ENCODE data around the gene PAK3.

PAK3 gene

DNA sequence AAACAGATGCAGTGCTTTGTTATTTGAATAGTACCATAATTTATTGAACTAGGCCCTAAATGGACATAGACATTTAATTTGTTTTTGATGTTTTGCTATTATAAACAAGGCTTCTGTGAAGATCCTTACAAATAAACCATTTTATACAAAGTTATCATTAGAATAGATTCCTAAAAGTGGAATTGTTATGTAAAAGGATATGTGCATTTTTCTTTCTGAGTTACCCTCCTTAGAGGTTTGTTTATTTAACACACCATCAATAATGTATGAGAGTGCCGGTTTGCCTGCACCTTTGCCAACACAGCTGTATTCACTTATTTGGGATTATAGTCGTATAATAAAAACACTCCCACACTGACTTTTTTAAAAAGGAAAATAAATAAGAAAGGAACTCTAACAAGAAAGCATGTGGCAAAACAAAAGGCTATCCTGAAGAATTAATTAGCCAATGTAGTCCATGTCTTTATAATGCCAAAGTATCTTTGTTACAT lies 84.8 kb downstream of the PAK3 start:
- Histone ChIP-seq H3K4me3 (ENCODE audit: extremely low read depth, insufficient read depth, low read length, poor library complexity, severe bottlenecking) (no peak overlapping the region), H3K9me3 (ENCODE audit: control insufficient read depth, low read length) (no peaks in the 10 kb centered on the region), H3K36me3 (ENCODE audit: control insufficient read depth, insufficient read depth, low read length) (no peaks in the 10 kb centered on the region), H3K4me1 (ENCODE audit: control insufficient read depth, insufficient read depth, low read length, poor library complexity, severe bottlenecking) (no peaks in the 10 kb centered on the region), H3K27ac (ENCODE audit: low read depth, low read length, severe bottlenecking) (no peak overlapping the region)
- no CpG with 5 or more reads among the region's 2 CpGs for WGBS, 2 experiments (ENCODE audit: insufficient coverage in 2 of 2)

DNA sequence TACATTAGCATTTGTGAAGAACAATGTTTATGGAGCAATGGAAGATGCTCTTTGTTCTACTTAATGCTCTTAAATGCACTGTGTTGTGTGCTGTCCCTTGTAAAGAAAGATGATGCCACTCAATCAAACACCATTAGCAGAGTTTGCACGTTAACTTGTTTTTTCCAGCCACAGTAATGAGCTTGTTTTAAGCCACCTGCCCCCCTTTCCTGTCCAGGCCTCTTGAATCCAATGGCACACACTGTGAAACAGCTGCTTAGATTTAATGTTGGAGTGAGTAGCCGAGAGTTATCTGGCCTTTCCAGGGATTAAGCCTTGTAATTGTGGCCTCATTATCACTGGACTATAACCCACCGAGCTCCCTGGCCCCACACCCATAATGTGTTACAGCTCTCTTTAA lies 86.0 kb downstream of the PAK3 start:
- no CpG with 5 or more reads among the region's 3 CpGs for WGBS, 2 experiments (ENCODE audit: insufficient coverage in 2 of 2)
- Histone ChIP-seq H3K27ac (ENCODE audit: low read depth, low read length, severe bottlenecking) (no peak overlapping the region), H3K4me3 (ENCODE audit: extremely low read depth, insufficient read depth, low read length, poor library complexity, severe bottlenecking) (no peak overlapping the region), H3K36me3 (ENCODE audit: control insufficient read depth, insufficient read depth, low read length) (no peaks in the 10 kb centered on the region), H3K9me3 (ENCODE audit: control insufficient read depth, low read length) (no peaks in the 10 kb centered on the region), H3K4me1 (ENCODE audit: control insufficient read depth, insufficient read depth, low read length, poor library complexity, severe bottlenecking) (no peaks in the 10 kb centered on the region)

DNA sequence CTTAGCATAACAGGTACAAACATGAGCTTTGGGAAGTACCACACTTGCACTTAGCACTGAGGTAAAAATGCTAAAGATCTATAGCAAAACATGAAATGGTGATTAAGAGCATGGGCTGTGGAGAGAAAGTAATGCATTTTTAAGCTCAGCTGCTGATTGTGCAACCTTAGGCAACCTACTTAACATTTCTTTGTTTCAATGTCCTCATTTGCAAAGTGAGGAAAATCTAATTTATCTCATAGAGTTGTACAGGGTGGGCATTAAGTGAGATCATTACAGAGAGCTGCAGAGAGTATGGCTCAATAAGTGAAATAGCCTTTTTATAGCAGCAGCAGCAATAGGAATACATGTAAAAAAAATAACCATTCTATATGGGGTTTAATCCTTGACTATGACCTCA lies 87.0 kb downstream of the PAK3 start:
- no peaks in the 10 kb centered on the region for H3K9me3 ChIP-seq (ENCODE audit: control insufficient read depth, low read length)
- H3K36me3 ChIP-seq (ENCODE audit: control insufficient read depth, insufficient read depth, low read length), result no peaks in the 10 kb centered on the region
- no peak overlapping the region for H3K27ac ChIP-seq (ENCODE audit: low read depth, low read length, severe bottlenecking)
- no peak overlapping the region for H3K4me3 ChIP-seq (ENCODE audit: extremely low read depth, insufficient read depth, low read length, poor library complexity, severe bottlenecking)
- no peaks in the 10 kb centered on the region for H3K4me1 ChIP-seq (ENCODE audit: control insufficient read depth, insufficient read depth, low read length, poor library complexity, severe bottlenecking)

DNA sequence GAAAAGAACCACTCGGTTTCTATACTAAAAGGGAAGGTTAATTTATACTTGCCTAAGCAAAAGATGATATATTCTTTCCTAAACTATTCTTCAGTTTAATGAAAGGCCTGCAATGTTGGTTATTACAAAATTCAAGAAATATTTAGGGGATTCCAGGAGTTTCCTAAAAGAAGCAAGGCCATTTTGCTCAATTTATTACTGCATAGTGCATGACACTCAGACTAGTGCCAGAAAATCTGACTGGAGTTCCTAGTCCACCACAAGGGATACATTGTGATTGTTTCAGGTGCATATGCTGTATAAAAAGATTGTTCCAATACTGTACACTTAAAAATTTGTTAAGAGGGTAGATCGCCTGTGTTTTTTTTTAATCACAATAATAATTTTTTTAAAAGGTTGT lies 95.6 kb downstream of the PAK3 start:
- Histone ChIP-seq H3K4me3 (ENCODE audit: extremely low read depth, insufficient read depth, low read length, poor library complexity, severe bottlenecking) (no peak overlapping the region), H3K27ac (ENCODE audit: low read depth, low read length, severe bottlenecking) (no peak overlapping the region), H3K9me3 (ENCODE audit: control insufficient read depth, low read length) (no peaks in the 10 kb centered on the region), H3K36me3 (ENCODE audit: control insufficient read depth, insufficient read depth, low read length) (no peaks in the 10 kb centered on the region), H3K4me1 (ENCODE audit: control insufficient read depth, insufficient read depth, low read length, poor library complexity, severe bottlenecking) (no peaks in the 10 kb centered on the region)
- WGBS, 2 experiments (ENCODE audit: insufficient coverage in 2 of 2), result no CpG with 5 or more reads among the region's 2 CpGs

DNA sequence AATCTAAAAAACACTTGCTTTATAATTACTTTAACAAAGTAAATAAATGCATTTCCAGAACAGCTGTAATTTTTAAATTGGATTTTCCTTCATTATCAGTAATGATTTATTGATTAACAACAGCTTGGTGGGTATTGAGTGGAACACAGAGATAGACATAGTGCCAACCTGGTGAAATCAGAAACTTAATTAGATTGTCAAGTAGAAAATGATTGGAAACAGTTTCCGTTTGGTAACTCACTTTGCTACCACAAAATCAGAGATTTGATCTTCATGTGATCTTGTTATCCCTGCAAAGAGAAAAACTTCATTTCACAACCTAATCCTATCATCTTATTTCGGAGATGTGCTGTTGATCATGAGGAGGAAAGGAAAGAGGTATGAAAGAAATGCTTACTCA lies 103.5 kb downstream of the PAK3 start:
- no peaks in the 10 kb centered on the region for H3K36me3 ChIP-seq (ENCODE audit: control insufficient read depth, insufficient read depth, low read length)
- H3K4me1 ChIP-seq (ENCODE audit: control insufficient read depth, insufficient read depth, low read length, poor library complexity, severe bottlenecking), result no peaks in the 10 kb centered on the region
- WGBS, 2 experiments (ENCODE audit: insufficient coverage in 2 of 2), result no CpG with 5 or more reads among the region's 2 CpGs
- no peaks in the 10 kb centered on the region for H3K9me3 ChIP-seq (ENCODE audit: control insufficient read depth, low read length)
- H3K4me3 ChIP-seq (ENCODE audit: extremely low read depth, insufficient read depth, low read length, poor library complexity, severe bottlenecking), result no peak overlapping the region
- no peak overlapping the region for H3K27ac ChIP-seq (ENCODE audit: low read depth, low read length, severe bottlenecking)

DNA sequence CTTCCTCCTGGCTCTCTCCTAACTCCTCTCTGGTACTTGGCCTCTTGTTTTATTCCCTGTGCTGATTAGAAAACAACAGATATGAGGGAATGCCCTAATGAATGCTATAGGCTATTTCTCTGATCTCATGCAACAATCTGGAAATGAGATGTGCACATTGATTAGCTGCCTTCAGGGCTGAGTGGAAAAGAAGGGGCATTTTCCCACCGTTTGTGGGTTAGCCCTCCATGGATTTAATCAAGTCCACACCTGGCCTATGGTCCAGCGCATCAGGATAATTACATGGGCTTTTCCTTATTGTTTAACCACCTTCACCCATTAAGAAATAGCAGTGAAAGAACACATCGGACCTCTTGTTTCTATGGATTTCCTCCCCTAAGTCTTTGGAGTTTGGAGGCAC lies 104.3 kb downstream of the PAK3 start:
- WGBS, 2 experiments (ENCODE audit: insufficient coverage in 2 of 2), result 80 to 100% methylated on average over 1 to 2 of the region's 3 CpGs

DNA sequence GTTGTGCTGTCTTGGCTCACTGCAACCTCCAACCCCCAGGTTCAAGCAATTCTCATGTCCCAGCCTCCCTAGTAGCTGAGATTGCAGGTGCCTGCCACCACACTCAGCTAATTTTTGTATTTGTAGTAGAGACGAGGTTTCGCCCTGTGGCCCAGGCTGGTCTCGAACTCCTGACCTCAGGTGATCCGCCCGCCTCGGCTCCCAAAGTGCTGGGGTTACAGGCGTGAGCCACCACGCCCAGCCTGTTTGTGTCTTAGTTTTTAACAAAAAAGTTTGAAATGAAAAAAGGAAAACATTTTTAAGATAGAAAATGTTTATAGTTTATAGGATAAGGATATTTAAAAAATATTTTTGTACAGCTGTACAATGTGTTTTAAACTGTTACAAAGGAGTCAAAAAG lies 111.9 kb downstream of the PAK3 start:
- Histone ChIP-seq H3K9me3 (ENCODE audit: control insufficient read depth, low read length) (no peaks in the 10 kb centered on the region), H3K4me3 (ENCODE audit: extremely low read depth, insufficient read depth, low read length, poor library complexity, severe bottlenecking) (no peak overlapping the region), H3K36me3 (ENCODE audit: control insufficient read depth, insufficient read depth, low read length) (no peaks in the 10 kb centered on the region), H3K27ac (ENCODE audit: low read depth, low read length, severe bottlenecking) (no peak overlapping the region), H3K4me1 (ENCODE audit: control insufficient read depth, insufficient read depth, low read length, poor library complexity, severe bottlenecking) (no peaks in the 10 kb centered on the region)
- no CpG with 5 or more reads among the region's 8 CpGs for WGBS, 2 experiments (ENCODE audit: insufficient coverage in 2 of 2)

More for the DNA sequence above, 104.3 kb downstream of the PAK3 start:
- H3K27ac ChIP-seq (ENCODE audit: low read depth, low read length, severe bottlenecking), result no peak overlapping the region
- no peak overlapping the region for H3K4me3 ChIP-seq (ENCODE audit: extremely low read depth, insufficient read depth, low read length, poor library complexity, severe bottlenecking)
- H3K4me1 ChIP-seq (ENCODE audit: control insufficient read depth, insufficient read depth, low read length, poor library complexity, severe bottlenecking), result no peaks in the 10 kb centered on the region
- H3K36me3 ChIP-seq (ENCODE audit: control insufficient read depth, insufficient read depth, low read length), result no peaks in the 10 kb centered on the region
- H3K9me3 ChIP-seq (ENCODE audit: control insufficient read depth, low read length), result no peaks in the 10 kb centered on the region

DNA sequence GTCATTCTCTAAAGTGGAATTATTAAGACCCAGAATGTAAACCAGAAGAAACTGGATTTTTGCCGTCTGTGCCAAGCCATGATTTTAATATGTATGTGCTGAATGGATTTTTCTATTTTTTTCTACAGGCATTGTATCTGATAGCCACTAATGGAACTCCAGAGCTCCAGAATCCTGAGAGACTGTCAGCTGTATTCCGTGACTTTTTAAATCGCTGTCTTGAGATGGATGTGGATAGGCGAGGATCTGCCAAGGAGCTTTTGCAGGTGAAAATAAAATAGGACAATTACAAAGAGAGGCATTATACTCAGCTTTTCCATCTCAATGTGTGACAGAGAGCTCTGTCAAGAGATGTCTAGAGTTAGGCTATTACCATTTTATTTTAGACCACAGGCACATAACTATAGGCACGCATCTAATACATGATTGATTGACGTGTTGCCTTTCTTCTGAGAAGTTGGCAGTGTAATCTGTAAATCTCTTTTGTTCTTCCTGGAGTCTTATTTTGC lies 120.4 kb downstream of the PAK3 start:
- Histone ChIP-seq H3K27ac (ENCODE audit: low read depth, low read length, severe bottlenecking) (no peak overlapping the region), H3K36me3 (ENCODE audit: control insufficient read depth, insufficient read depth, low read length) (no peaks in the 10 kb centered on the region), H3K4me1 (ENCODE audit: control insufficient read depth, insufficient read depth, low read length, poor library complexity, severe bottlenecking) (no peaks in the 10 kb centered on the region), H3K4me3 (ENCODE audit: extremely low read depth, insufficient read depth, low read length, poor library complexity, severe bottlenecking) (no peak overlapping the region), H3K9me3 (ENCODE audit: control insufficient read depth, low read length) (no peaks in the 10 kb centered on the region)
- WGBS, 2 experiments (ENCODE audit: insufficient coverage in 2 of 2), result 100% methylated on average over 2 of the region's 6 CpGs; no CpG with 5 or more reads in 1 of the 2 experiments

DNA sequence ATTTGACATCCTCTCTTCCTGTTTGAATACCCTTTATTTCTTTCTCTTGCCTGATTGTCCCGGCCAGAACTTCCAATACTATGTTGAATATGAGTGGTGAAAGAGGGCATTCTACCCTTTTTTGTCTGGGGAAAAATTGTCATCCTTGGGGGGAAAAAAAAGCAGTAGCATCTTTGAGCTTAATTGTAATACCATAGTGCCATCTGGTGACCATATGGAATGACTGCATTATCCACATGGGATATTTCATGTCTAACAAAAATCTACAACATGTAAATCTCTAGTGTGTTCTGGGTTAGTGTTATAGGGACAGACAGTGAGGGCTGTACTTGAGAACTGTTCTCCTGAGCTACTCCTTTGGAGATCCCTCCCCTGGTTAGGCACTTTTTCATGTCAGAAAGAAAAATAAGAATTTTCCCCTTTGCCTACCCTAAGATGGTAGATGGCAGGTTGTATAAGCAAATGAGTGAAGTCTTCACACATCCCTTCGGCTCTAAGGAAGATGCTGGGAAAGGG lies 148.3 kb downstream of the PAK3 start:
- no CpG with 5 or more reads among the region's 2 CpGs for WGBS, 2 experiments (ENCODE audit: insufficient coverage in 2 of 2)
- H3K4me1 ChIP-seq (ENCODE audit: control insufficient read depth, insufficient read depth, low read length, poor library complexity, severe bottlenecking), result no peaks in the 10 kb centered on the region

DNA sequence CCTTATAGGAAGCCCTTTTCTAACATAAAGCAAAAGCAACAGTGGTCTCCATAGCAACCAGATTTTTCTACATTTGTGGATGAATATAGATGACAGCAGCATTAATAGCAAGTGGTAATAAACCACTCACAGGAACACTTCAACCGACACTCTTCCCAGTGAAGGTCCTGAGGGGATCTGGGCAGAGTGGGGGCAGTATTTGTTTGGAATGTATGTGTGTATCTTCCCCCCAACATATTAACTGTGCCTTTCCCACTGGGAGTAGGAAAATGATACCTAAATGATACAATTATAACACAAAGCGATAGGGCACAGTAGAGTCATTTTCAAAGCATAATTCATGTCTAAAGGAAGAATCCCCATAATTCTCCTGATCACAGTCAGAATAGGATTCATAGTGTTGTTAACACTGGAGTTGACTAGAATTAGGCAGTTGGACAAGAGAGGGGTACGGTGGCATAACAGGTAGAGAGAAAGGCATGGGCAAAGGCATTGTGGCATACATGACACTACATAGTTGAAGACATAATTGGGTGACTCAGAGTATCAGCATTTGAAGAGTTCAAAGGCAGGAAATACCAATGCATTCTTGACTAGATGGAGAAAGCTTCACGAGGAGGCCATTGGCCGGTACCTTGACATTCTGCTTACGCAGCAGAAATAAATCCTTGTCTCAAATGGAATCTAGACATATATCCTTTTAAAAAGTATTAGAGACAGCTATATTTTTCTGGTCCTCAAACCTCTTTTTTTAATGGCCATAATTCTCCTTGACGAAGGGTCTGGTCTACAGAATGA lies 159.1 kb downstream of the PAK3 start:
- Histone ChIP-seq H3K4me1 (ENCODE audit: control insufficient read depth, insufficient read depth, low read length, poor library complexity, severe bottlenecking) (peaks cover 2% of the 10 kb centered on the region), H3K4me3 (ENCODE audit: extremely low read depth, insufficient read depth, low read length, poor library complexity, severe bottlenecking) (no peak overlapping the region), H3K36me3 (ENCODE audit: control insufficient read depth, insufficient read depth, low read length) (no peaks in the 10 kb centered on the region), H3K27ac (ENCODE audit: low read depth, low read length, severe bottlenecking) (no peak overlapping the region), H3K9me3 (ENCODE audit: control insufficient read depth, low read length) (no peaks in the 10 kb centered on the region)
- WGBS, 2 experiments (ENCODE audit: insufficient coverage in 2 of 2), result 83 to 100% methylated on average over 1 to 2 of the region's 7 CpGs

More for the DNA sequence above, 148.3 kb downstream of the PAK3 start:
- Histone ChIP-seq H3K27ac (ENCODE audit: low read depth, low read length, severe bottlenecking) (no peak overlapping the region), H3K9me3 (ENCODE audit: control insufficient read depth, low read length) (no peaks in the 10 kb centered on the region), H3K36me3 (ENCODE audit: control insufficient read depth, insufficient read depth, low read length) (no peaks in the 10 kb centered on the region), H3K4me3 (ENCODE audit: extremely low read depth, insufficient read depth, low read length, poor library complexity, severe bottlenecking) (no peak overlapping the region)

DNA sequence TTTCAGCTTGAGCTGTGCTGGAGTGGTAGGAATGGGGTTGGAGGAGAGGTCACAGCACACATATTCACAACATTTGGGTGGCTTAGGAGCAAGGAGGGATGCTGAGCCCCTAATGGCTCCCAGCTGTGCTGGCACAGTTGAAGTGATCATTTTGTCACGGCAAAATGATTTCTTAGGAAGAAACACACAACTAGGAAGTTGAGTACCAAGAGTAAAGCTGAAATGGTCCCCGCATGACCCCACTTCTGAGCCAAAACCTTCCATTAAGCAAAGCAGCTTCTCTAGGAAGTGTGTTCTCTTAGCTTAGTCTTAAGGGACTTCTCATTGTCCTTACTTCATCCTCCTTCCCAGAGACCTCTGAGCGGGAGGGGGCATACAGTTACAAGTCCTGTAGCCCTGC lies 161.7 kb downstream of the PAK3 start:
- H3K4me1 ChIP-seq (ENCODE audit: control insufficient read depth, insufficient read depth, low read length, poor library complexity, severe bottlenecking), result peaks cover 2% of the 10 kb centered on the region
- H3K27ac ChIP-seq (ENCODE audit: low read depth, low read length, severe bottlenecking), result no peak overlapping the region
- no peaks in the 10 kb centered on the region for H3K36me3 ChIP-seq (ENCODE audit: control insufficient read depth, insufficient read depth, low read length)
- 83 to 100% methylated on average over 1 of the region's 3 CpGs for WGBS, 2 experiments (ENCODE audit: insufficient coverage in 2 of 2)
- H3K4me3 ChIP-seq (ENCODE audit: extremely low read depth, insufficient read depth, low read length, poor library complexity, severe bottlenecking), result no peak overlapping the region
- no peaks in the 10 kb centered on the region for H3K9me3 ChIP-seq (ENCODE audit: control insufficient read depth, low read length)
